ENCODE data around the gene BPIFB1. TPM values are rescaled to one million over a fixed set of nuclear protein-coding genes. Genes with fewer than 3 reads are reported as not detected.

The BPIFB1 gene
- total RNA-seq, 6 experiments from 2014 or later = not detected

DNA sequence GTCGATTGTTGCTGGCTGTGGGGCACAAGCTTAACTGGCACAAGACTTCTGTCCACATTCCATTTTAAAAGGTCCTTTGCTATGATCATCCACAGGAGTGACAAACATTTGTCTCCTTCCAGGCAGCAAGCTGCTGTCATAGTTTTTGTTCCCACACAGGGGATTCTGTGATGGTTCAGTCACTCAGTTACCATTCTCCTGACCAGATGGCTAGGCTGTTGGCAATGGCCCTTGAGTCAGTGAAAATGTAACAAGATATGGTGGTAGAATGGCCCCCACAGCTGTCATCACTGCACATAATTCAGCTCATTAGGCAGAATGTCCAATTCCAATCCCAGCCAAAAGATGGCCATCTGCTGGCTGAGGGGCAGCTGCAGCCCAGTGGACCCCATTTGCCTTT lies 33.6 kb upstream of the BPIFB1 start:
- Mint-ChIP-seq H3K4me1 (ENCODE audit: low read depth) (no peaks in the 10 kb centered on the region), H3K27ac (no peak overlapping the region), H3K9me3 (no peaks in the 10 kb centered on the region), H3K27me3 (ENCODE audit: insufficient read depth) (peaks cover 16% of the 10 kb centered on the region), H3K36me3 (ENCODE audit: low read depth) (no peaks in the 10 kb centered on the region), H3K4me3 (no peak overlapping the region)
- no peak for DNase-seq
- TF ChIP-seq, protein P1, sequence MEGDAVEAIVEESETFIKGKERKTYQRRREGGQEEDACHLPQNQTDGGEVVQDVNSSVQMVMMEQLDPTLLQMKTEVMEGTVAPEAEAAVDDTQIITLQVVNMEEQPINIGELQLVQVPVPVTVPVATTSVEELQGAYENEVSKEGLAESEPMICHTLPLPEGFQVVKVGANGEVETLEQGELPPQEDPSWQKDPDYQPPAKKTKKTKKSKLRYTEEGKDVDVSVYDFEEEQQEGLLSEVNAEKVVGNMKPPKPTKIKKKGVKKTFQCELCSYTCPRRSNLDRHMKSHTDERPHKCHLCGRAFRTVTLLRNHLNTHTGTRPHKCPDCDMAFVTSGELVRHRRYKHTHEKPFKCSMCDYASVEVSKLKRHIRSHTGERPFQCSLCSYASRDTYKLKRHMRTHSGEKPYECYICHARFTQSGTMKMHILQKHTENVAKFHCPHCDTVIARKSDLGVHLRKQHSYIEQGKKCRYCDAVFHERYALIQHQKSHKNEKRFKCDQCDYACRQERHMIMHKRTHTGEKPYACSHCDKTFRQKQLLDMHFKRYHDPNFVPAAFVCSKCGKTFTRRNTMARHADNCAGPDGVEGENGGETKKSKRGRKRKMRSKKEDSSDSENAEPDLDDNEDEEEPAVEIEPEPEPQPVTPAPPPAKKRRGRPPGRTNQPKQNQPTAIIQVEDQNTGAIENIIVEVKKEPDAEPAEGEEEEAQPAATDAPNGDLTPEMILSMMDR (IDR thresholded peaks at IDR 0.05) = no peak

DNA sequence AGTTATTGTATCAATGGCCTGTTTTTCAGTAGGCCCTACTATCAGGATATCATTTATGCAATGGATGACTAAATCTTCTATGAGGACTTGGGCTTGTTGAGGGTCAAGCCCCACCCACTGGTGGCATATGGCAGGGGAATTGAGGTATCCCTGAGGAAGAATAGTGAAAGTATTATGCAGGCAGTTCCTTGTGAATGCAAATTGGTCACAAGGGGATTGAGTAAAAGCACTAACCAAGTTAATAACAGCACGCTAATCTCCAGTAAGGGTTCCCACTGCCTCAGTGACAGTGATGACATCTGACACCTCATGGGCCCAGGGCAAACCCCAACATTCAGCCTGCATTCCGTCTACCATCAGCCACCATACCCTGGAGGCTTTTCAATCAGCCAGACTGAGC lies 32.3 kb upstream of the BPIFB1 start:
- no peak for DNase-seq
- TF ChIP-seq, protein P1 (IDR thresholded peaks at IDR 0.05) = no peak
- Mint-ChIP-seq H3K27me3 (ENCODE audit: insufficient read depth) (peaks cover 21% of the 10 kb centered on the region), H3K4me3 (no peak overlapping the region), H3K36me3 (ENCODE audit: low read depth) (no peaks in the 10 kb centered on the region), H3K27ac (no peak overlapping the region), H3K9me3 (no peaks in the 10 kb centered on the region), H3K4me1 (ENCODE audit: low read depth) (no peaks in the 10 kb centered on the region)

DNA sequence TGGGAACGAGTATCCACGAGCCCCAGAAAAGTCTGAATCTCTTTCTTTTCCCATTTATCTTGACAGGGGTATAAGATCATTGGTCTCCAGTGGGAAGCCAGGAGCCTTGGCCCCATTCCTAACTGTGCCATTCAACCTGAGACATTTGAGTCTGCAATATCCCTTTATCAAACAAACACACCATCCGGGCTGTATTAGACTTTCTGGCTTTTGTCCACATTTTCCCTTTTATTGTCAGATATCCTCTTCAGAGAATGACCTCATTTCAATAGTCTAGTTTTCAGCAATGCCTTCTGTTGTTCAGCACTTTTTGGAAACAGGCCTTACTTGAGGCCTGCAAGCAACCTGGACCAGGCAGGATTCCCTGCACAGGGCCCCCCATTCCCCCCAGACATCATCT lies 31.5 kb upstream of the BPIFB1 start:
- DNase-seq = no peak
- H3K27me3 Mint-ChIP-seq (ENCODE audit: insufficient read depth) = peaks cover 18% of the 10 kb centered on the region
- H3K27ac Mint-ChIP-seq = no peak overlapping the region
- no peaks in the 10 kb centered on the region for H3K36me3 Mint-ChIP-seq (ENCODE audit: low read depth)
- H3K9me3 Mint-ChIP-seq = no peaks in the 10 kb centered on the region
- H3K4me1 Mint-ChIP-seq (ENCODE audit: low read depth) = no peaks in the 10 kb centered on the region
- TF ChIP-seq, protein P1 (IDR thresholded peaks at IDR 0.05) = no peak
- H3K4me3 Mint-ChIP-seq = no peak overlapping the region

DNA sequence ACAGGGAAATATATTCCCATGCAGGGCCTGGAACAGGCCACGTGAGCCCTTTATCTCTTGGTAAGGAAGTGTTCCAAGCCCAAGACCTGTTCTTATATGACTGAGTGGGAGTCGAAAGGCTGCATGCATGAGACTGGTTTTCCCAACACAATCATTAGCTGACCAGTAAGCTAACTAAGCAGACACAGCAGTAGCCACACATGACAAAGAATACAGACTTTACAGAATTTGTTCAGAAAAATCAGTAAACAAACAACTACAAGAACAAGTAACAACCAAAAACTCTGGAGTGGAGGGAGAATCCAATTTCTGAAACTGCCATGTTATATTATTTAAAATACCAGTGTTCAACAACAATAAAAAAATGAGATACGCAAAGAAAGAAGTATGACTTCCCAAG lies 30.6 kb upstream of the BPIFB1 start:
- no peaks in the 10 kb centered on the region for H3K36me3 Mint-ChIP-seq (ENCODE audit: low read depth)
- no peaks in the 10 kb centered on the region for H3K4me1 Mint-ChIP-seq (ENCODE audit: low read depth)
- H3K4me3 Mint-ChIP-seq = no peak overlapping the region
- no peak for DNase-seq
- TF ChIP-seq, protein P1 (IDR thresholded peaks at IDR 0.05) = no peak
- H3K9me3 Mint-ChIP-seq = no peaks in the 10 kb centered on the region
- H3K27ac Mint-ChIP-seq = no peak overlapping the region
- H3K27me3 Mint-ChIP-seq (ENCODE audit: insufficient read depth) = peaks cover 24% of the 10 kb centered on the region

DNA sequence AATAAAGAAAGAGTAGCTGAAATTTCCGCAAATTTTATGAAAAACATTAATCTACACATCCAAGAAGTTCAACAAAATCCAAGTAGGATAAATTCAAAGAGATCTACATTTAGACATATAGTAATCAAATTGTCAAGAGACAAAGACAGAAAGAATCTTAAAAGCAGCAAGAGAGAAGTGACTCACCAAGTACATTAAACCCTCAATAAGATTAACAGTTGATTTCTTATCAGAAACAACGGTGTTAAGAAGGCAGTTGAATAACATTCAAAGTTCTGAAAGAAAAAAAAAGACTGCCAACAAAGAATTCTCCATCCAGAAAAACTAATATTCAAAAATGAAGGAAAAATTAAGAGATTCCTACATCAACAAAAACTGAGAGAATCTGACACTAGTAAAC lies 28.0 kb upstream of the BPIFB1 start:
- Mint-ChIP-seq H3K27ac (no peak overlapping the region), H3K36me3 (ENCODE audit: low read depth) (no peaks in the 10 kb centered on the region), H3K9me3 (no peaks in the 10 kb centered on the region), H3K27me3 (ENCODE audit: insufficient read depth) (peaks cover 19% of the 10 kb centered on the region; the same call in 1 of the 2 replicates), H3K4me1 (ENCODE audit: low read depth) (no peaks in the 10 kb centered on the region), H3K4me3 (no peak overlapping the region)
- DNase-seq = no peak
- TF ChIP-seq, protein P1 (IDR thresholded peaks at IDR 0.05) = no peak

DNA sequence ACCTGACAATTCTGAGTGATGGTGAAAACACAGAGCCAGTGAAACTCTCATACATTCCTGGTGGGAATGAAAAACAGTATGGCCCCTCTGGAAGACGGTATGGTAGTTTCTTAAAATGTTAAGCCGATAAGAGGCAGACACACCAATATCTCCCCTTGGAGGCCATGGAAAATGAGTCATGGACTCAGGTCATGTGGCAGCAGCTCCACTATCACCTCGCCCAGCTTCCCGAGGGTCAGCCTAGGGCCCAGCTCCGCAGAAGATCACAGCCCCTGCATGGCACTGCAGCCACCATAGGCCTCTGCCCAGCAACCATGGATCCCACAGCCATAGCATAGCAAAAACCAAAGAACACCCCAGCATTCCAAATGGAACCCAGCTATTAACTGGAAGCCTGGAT lies 25.8 kb upstream of the BPIFB1 start:
- DNase-seq = no peak
- TF ChIP-seq, protein P1 (IDR thresholded peaks at IDR 0.05) = no peak
- Mint-ChIP-seq H3K4me3 (no peak overlapping the region), H3K36me3 (ENCODE audit: low read depth) (no peaks in the 10 kb centered on the region), H3K27ac (no peak overlapping the region), H3K27me3 (ENCODE audit: insufficient read depth) (peaks cover 19% of the 10 kb centered on the region), H3K9me3 (no peaks in the 10 kb centered on the region), H3K4me1 (ENCODE audit: low read depth) (peaks cover 7% of the 10 kb centered on the region)

All from HFFc6 (cell line).